ENCODE measurements around the gene CEP350.

Gene CEP350

DNA sequence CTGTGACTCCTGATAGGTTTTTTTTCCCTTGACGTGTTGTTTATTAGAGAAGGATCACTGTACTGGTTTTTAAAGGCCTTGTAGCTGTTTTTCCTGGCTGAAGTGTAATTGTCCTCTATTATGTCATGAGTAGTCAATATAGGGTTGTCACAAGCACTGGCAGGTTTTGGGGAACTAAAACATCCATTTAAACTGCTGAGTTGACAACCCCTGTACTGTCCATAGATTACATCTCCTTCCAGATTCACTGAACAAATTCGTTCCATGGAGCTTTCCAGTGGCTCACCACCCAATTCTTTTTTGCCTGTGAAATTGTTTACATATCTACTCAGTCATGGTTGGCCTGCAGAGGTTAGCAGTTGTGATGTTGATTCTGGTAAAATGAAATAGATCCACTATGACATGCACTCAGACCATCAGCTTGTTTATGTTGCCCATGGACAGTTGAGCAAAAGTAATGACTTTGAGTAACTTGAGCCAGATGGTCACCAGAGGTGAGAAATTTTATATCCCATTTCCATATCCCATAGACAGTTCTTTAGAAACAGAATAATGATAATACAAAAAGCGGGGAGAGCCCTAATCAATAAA lies 140.2 kb downstream of the CEP350 start:
- no peak for DNase-seq (ENCODE audit: extremely low read depth, insufficient read length)
- TF ChIP-seq, protein P1, sequence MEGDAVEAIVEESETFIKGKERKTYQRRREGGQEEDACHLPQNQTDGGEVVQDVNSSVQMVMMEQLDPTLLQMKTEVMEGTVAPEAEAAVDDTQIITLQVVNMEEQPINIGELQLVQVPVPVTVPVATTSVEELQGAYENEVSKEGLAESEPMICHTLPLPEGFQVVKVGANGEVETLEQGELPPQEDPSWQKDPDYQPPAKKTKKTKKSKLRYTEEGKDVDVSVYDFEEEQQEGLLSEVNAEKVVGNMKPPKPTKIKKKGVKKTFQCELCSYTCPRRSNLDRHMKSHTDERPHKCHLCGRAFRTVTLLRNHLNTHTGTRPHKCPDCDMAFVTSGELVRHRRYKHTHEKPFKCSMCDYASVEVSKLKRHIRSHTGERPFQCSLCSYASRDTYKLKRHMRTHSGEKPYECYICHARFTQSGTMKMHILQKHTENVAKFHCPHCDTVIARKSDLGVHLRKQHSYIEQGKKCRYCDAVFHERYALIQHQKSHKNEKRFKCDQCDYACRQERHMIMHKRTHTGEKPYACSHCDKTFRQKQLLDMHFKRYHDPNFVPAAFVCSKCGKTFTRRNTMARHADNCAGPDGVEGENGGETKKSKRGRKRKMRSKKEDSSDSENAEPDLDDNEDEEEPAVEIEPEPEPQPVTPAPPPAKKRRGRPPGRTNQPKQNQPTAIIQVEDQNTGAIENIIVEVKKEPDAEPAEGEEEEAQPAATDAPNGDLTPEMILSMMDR (IDR thresholded peaks at IDR 0.05; ENCODE audit: insufficient read depth, low read length, poor library complexity, severe bottlenecking) = no peak
- H3K4me3 ChIP-seq (replicated peaks; ENCODE audit: low read depth, low read length) = no peak overlapping the region
- H3K27me3 ChIP-seq (replicated peaks; ENCODE audit: control insufficient read depth, insufficient read depth, low read length) = no peaks in the 10 kb centered on the region
- peaks cover 9% of the 10 kb centered on the region for H3K36me3 ChIP-seq (ENCODE audit: control insufficient read depth, insufficient read depth, low read length)

DNA sequence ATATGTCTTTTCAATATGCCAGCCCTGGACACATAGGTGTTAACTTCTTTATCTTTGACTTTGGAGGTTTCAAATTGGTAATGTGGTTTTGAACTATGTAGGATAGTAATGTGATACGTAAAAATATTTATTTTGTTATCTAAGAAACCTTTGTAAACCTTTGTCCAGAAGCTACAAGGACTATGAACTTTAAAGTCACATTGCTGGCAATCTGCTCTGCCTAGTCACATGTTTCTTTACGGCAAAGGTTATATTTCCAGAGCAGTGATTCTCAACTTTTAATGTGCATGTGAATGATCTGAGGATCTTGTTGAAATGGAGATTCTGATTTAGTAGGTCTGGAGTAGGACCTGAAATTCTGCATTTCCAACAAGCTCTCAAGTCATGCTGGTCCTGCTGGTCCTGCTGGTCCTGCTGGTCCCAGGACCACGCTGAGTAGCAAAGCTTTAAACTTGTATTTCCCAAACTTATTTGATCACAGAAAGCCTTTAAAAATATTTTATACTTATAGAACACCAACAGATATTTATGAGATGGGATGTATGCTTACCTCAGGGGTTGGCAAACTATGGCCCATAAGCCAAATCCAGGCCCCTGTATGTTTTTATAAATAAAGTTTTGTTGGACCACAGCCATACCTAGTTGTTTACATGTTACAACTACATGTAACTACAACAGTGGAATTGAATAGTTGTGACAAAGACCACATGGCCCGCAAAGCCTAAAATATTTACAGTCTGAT lies 142.1 kb downstream of the CEP350 start:
- Histone ChIP-seq H3K36me3 (ENCODE audit: control insufficient read depth, insufficient read depth, low read length) (peaks cover 6% of the 10 kb centered on the region), H3K27me3 (replicated peaks; ENCODE audit: control insufficient read depth, insufficient read depth, low read length) (no peaks in the 10 kb centered on the region), H3K4me3 (replicated peaks; ENCODE audit: low read depth, low read length) (no peak overlapping the region)
- no peak for DNase-seq (ENCODE audit: extremely low read depth, insufficient read length)
- TF ChIP-seq, protein P1 (IDR thresholded peaks at IDR 0.05; ENCODE audit: insufficient read depth, low read length, poor library complexity, severe bottlenecking) = no peak

DNA sequence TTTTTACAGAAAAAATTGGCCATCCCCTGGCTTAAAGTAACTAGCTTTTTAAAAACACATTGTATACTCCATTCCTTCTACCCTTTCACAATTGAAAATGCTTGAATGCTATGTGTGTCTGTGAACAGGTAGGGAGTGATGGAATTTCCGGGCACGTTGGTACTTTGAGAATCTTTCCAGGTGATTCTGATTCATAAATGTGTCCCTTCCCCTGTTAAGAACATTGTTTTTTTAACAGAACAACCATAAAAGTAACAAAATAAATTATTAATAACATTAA lies 142.7 kb downstream of the CEP350 start:
- TF ChIP-seq, protein P1 (IDR thresholded peaks at IDR 0.05; ENCODE audit: insufficient read depth, low read length, poor library complexity, severe bottlenecking) = no peak
- no peak overlapping the region for H3K4me3 ChIP-seq (replicated peaks; ENCODE audit: low read depth, low read length)
- no peak for DNase-seq (ENCODE audit: extremely low read depth, insufficient read length)
- no peaks in the 10 kb centered on the region for H3K27me3 ChIP-seq (replicated peaks; ENCODE audit: control insufficient read depth, insufficient read depth, low read length)
- H3K36me3 ChIP-seq (ENCODE audit: control insufficient read depth, insufficient read depth, low read length) = peaks cover 5% of the 10 kb centered on the region

DNA sequence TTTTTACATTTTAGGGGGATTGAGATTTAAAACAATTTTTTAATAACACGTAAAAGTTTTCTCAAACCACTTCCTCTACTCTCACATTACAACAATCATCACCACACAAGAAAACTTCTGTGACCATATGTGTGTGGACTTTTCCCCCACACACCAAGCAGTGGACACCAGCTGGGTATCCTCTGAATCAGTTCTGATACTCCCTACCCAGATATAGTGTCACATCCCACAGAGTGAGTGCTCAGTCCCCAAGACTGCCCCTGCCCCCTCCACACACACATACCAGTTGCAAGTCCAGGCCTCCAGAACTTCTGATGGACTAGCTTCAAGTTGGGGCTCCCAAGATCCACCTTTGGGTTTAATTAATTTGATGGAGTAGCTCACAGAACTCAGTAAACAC lies 146.8 kb downstream of the CEP350 start:
- H3K36me3 ChIP-seq (ENCODE audit: control insufficient read depth, insufficient read depth, low read length) = peaks cover 6% of the 10 kb centered on the region
- H3K27me3 ChIP-seq (replicated peaks; ENCODE audit: control insufficient read depth, insufficient read depth, low read length) = no peaks in the 10 kb centered on the region
- DNase-seq (ENCODE audit: extremely low read depth, insufficient read length) = no peak
- H3K4me3 ChIP-seq (replicated peaks; ENCODE audit: low read depth, low read length) = no peak overlapping the region
- TF ChIP-seq, protein P1 (IDR thresholded peaks at IDR 0.05; ENCODE audit: insufficient read depth, low read length, poor library complexity, severe bottlenecking) = no peak

DNA sequence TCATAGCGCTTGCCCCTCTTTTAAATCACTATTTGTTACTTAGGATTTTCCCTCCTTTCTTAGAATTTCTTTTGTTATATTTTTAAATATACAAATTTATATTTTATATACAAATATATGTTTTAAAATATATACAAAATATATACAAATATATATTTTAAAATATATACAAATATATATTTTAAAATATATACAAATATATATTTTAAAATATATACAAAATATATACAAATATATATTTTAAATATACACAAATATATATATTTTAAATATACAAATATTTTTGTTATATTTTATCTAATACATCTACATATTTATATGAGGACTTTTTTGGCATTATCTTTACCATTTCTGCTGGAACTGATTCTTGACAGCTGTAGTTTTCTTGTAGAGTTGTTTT lies 149.2 kb downstream of the CEP350 start:
- no peaks in the 10 kb centered on the region for H3K27me3 ChIP-seq (replicated peaks; ENCODE audit: control insufficient read depth, insufficient read depth, low read length)
- TF ChIP-seq, protein P1 (IDR thresholded peaks at IDR 0.05; ENCODE audit: insufficient read depth, low read length, poor library complexity, severe bottlenecking) = no peak
- no peak overlapping the region for H3K4me3 ChIP-seq (replicated peaks; ENCODE audit: low read depth, low read length)
- peaks cover 6% of the 10 kb centered on the region for H3K36me3 ChIP-seq (ENCODE audit: control insufficient read depth, insufficient read depth, low read length)
- no peak for DNase-seq (ENCODE audit: extremely low read depth, insufficient read length)
